Measurements from ENCODE around the gene IPO5. TPM values are rescaled to one million over a fixed set of nuclear protein-coding genes. Genes with fewer than 3 reads are reported as not detected.

Gene IPO5
- total RNA-seq, 1 experiment from 2014 or later = 301 TPM

DNA sequence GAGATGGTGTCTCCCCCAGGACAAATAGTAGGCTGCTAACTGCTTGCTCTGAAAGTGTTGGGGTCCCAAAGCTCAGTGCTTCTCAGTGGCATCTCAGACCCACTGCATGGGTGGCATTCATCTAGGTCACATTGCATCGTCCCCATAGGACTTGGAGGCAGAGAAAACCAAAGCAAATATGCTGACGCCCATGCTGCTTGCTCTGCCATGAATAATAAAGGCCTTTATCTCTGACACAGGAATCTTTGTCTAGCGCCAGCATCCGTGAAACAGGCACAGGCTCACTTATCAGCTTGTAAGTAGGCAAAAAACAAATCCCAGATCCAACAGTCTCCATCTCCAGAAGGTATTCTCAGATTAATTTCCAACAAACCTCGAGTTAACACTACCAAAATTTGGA, 18.9 kb upstream of the IPO5 start:
- peaks cover 9% of the 10 kb centered on the region for H3K4me1 Mint-ChIP-seq
- H3K4me3 Mint-ChIP-seq = no peak overlapping the region
- no peak for TF ChIP-seq NFYB (CRISPR knock-in tag; conservative IDR thresholded peaks at IDR 0.05; ENCODE audit: low read depth)
- TF ChIP-seq MXD4 (CRISPR knock-in tag; IDR thresholded peaks at IDR 0.05; ENCODE audit: borderline replicate concordance) = no peak
- POLR2A ChIA-PET = no interaction called here
- no peak; the same call in 1 of the 2 replicates for ATAC-seq
- CTCF ChIA-PET = interaction anchor here (0.6 kb wide), 1 partner anchor 99 kb away, joined by 3 read pairs; no protein-coding TSS in a partner anchor
- DNase-seq (ENCODE audit: low spot score) = no peak
- no peaks in the 10 kb centered on the region for H3K36me3 Mint-ChIP-seq
- H3K27me3 Mint-ChIP-seq (ENCODE audit: low read depth) = no peaks in the 10 kb centered on the region; the same call in 1 of the 2 replicates
- H3K9me3 Mint-ChIP-seq = no peaks in the 10 kb centered on the region
- H3K27ac Mint-ChIP-seq = no peak overlapping the region

DNA sequence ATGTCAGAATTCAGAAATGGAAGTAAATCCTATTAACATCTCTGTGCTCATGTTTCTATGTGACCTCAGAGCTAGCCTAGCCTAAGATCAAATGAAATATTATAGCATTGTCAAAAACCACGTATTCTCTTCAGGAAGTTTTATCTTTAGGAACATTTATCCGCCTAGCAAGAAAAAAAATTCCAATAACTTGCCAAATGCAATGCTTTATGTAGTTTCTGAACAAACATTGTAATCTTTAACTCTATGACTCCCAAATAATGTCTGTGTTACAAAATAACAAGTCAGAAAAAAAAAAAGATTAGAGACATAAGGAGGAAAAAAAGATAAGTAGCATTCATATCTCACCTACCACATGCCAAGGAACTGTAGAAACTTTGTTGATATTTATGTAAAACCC, 18.4 kb upstream of the IPO5 start:
- H3K27ac Mint-ChIP-seq = no peak overlapping the region
- POLR2A ChIA-PET = no interaction called here
- H3K9me3 Mint-ChIP-seq = no peaks in the 10 kb centered on the region
- no peaks in the 10 kb centered on the region; the same call in 1 of the 2 replicates for H3K27me3 Mint-ChIP-seq (ENCODE audit: low read depth)
- ATAC-seq (no peak), DNase-seq (ENCODE audit: low spot score) (no peak)
- CTCF ChIA-PET = no interaction called here
- TF ChIP-seq GRHL2 (CRISPR knock-in tag; IDR thresholded peaks at IDR 0.05; ENCODE audit: insufficient replicate concordance, severe bottlenecking) (no peak), ETV6 (CRISPR knock-in tag; IDR thresholded peaks at IDR 0.05) (no peak), ZNF138 (CRISPR knock-in tag; conservative IDR thresholded peaks at IDR 0.05) (no peak), JUN (CRISPR knock-in tag; IDR thresholded peaks at IDR 0.05) (no peak), CREB1 (CRISPR knock-in tag; IDR thresholded peaks at IDR 0.05) (no peak), NR3C1 (CRISPR knock-in tag; conservative IDR thresholded peaks at IDR 0.05; ENCODE audit: low read depth) (no peak), SMAD4 (CRISPR knock-in tag; IDR thresholded peaks at IDR 0.05) (no peak), ZBTB21 (CRISPR knock-in tag; IDR thresholded peaks at IDR 0.05; ENCODE audit: borderline replicate concordance) (no peak), ZNF263 (CRISPR knock-in tag; IDR thresholded peaks at IDR 0.05; ENCODE audit: low read depth) (no peak)
- TF ChIP-seq, protein P1, sequence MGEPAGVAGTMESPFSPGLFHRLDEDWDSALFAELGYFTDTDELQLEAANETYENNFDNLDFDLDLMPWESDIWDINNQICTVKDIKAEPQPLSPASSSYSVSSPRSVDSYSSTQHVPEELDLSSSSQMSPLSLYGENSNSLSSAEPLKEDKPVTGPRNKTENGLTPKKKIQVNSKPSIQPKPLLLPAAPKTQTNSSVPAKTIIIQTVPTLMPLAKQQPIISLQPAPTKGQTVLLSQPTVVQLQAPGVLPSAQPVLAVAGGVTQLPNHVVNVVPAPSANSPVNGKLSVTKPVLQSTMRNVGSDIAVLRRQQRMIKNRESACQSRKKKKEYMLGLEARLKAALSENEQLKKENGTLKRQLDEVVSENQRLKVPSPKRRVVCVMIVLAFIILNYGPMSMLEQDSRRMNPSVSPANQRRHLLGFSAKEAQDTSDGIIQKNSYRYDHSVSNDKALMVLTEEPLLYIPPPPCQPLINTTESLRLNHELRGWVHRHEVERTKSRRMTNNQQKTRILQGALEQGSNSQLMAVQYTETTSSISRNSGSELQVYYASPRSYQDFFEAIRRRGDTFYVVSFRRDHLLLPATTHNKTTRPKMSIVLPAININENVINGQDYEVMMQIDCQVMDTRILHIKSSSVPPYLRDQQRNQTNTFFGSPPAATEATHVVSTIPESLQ (CRISPR knock-in tag; IDR thresholded peaks at IDR 0.05) = no peak
- TF ChIP-seq, protein P2, sequence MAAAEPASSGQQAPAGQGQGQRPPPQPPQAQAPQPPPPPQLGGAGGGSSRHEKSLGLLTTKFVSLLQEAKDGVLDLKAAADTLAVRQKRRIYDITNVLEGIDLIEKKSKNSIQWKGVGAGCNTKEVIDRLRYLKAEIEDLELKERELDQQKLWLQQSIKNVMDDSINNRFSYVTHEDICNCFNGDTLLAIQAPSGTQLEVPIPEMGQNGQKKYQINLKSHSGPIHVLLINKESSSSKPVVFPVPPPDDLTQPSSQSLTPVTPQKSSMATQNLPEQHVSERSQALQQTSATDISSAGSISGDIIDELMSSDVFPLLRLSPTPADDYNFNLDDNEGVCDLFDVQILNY (CRISPR knock-in tag; IDR thresholded peaks at IDR 0.05) = no peak
- TF ChIP-seq, protein P3, sequence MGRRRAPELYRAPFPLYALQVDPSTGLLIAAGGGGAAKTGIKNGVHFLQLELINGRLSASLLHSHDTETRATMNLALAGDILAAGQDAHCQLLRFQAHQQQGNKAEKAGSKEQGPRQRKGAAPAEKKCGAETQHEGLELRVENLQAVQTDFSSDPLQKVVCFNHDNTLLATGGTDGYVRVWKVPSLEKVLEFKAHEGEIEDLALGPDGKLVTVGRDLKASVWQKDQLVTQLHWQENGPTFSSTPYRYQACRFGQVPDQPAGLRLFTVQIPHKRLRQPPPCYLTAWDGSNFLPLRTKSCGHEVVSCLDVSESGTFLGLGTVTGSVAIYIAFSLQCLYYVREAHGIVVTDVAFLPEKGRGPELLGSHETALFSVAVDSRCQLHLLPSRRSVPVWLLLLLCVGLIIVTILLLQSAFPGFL (CRISPR knock-in tag; IDR thresholded peaks at IDR 0.05; ENCODE audit: borderline replicate concordance) = no peak
- TF ChIP-seq, protein P4, sequence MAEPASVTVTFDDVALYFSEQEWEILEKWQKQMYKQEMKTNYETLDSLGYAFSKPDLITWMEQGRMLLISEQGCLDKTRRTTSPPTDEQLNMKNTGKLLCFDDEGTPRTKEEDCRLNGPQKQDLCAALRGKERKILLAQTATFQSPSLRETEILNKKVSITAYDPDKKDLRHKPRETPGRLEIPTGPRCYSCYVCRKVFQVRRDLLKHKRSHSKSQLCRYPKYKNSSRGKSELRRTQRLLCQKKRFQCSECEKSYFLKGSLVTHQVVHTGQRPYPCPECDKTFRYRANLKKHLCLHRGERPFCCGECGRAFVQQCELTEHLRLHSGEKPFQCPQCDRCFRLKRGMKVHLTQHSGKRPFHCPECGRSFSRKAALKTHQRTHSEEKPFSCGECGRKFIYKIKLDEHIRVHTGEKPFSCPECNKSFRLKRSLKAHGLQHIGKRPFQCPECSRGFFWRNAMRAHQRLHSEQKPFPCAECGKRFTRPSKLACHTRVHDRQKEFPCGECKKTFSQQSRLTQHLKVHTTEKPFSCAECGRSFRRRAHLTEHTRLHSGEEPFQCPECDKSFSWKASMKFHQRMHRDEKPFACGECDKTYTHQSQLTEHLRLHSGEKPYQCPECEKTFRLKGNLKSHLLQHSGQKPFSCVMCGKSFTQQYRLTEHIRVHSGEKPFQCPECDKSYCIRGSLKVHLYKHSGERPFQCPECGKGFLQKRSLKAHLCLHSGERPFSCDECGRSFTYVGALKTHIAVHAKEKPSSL (CRISPR knock-in tag; conservative IDR thresholded peaks at IDR 0.05) = no peak
- TF ChIP-seq, protein P5, sequence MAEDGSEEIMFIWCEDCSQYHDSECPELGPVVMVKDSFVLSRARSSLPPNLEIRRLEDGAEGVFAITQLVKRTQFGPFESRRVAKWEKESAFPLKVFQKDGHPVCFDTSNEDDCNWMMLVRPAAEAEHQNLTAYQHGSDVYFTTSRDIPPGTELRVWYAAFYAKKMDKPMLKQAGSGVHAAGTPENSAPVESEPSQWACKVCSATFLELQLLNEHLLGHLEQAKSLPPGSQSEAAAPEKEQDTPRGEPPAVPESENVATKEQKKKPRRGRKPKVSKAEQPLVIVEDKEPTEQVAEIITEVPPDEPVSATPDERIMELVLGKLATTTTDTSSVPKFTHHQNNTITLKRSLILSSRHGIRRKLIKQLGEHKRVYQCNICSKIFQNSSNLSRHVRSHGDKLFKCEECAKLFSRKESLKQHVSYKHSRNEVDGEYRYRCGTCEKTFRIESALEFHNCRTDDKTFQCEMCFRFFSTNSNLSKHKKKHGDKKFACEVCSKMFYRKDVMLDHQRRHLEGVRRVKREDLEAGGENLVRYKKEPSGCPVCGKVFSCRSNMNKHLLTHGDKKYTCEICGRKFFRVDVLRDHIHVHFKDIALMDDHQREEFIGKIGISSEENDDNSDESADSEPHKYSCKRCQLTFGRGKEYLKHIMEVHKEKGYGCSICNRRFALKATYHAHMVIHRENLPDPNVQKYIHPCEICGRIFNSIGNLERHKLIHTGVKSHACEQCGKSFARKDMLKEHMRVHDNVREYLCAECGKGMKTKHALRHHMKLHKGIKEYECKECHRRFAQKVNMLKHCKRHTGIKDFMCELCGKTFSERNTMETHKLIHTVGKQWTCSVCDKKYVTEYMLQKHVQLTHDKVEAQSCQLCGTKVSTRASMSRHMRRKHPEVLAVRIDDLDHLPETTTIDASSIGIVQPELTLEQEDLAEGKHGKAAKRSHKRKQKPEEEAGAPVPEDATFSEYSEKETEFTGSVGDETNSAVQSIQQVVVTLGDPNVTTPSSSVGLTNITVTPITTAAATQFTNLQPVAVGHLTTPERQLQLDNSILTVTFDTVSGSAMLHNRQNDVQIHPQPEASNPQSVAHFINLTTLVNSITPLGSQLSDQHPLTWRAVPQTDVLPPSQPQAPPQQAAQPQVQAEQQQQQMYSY (CRISPR knock-in tag; IDR thresholded peaks at IDR 0.05) = no peak
- TF ChIP-seq, protein P6, sequence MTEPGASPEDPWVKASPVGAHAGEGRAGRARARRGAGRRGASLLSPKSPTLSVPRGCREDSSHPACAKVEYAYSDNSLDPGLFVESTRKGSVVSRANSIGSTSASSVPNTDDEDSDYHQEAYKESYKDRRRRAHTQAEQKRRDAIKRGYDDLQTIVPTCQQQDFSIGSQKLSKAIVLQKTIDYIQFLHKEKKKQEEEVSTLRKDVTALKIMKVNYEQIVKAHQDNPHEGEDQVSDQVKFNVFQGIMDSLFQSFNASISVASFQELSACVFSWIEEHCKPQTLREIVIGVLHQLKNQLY (CRISPR knock-in tag; IDR thresholded peaks at IDR 0.05) = no peak
- H3K4me1 Mint-ChIP-seq = peaks cover 9% of the 10 kb centered on the region
- H3K36me3 Mint-ChIP-seq = no peaks in the 10 kb centered on the region
- no peak overlapping the region for H3K4me3 Mint-ChIP-seq

Measured in WTC11 (cell line).